Skeletal muscle satellite cell (primary cell): Measurements from ENCODE around the gene SCARB1.
A peak's percentile ranks its signal among the peaks of the same experiment; 100 is the strongest.

ENCODE experiments used
- H3K27me3 ChIP-seq: 2 replicates; pipeline ENCODE4 v1.7.0; 2013; ENCODE audit warnings: low read length; ENCODE audit not compliant: control insufficient read depth, insufficient read depth
- H3K36me3 ChIP-seq: 2 replicates; pipeline ENCODE4 v1.7.0; 2013; ENCODE audit warnings: mild to moderate bottlenecking, control low read depth, low read length; ENCODE audit not compliant: insufficient read depth
- H3K4me1 ChIP-seq: 2 replicates; pipeline ENCODE4 v1.7.0; 2013; ENCODE audit warnings: low read length; ENCODE audit not compliant: control insufficient read depth, insufficient read depth
- H3K4me2 ChIP-seq: 2 replicates; pipeline ENCODE4 v1.7.0; 2013; ENCODE audit warnings: mild to moderate bottlenecking, low read length
- H3K4me3 ChIP-seq: 2 replicates; pipeline ENCODE4 v1.7.0; 2013; ENCODE audit warnings: low read length
- H3K9ac ChIP-seq: 2 replicates; pipeline ENCODE4 v1.7.0; 2013; ENCODE audit warnings: mild to moderate bottlenecking, low read depth, low read length, moderate library complexity
- H3K9me3 ChIP-seq: replicated peaks from 2 replicates; pipeline ENCODE4 v1.7.0; 2013; ENCODE audit warnings: mild to moderate bottlenecking, control low read depth, low read length

SCARB1 gene

DNA sequence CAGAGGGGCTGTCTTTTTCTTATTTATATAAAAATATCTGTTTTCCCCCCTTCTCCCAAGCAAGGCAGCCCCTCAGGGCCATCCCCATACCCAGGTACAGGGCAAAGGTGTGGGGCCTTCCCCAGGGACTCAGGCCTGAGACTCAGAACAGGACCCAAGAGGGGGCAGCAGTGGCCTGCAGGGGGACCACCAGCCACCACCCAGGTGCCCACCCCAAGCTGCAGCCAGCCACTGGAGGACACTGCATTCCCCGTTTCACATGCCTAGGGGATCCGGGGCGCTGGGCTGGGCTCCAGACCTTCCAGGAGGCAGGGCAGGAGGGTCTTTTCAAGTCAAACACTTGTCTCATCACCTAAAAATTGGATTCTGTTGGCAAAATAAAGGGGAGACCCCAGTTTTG, 83.3 kb downstream of the SCARB1 start:
- H3K4me3 ChIP-seq: no peak overlapping the region
- no peaks in the 10 kb centered on the region for H3K36me3 ChIP-seq
- no peak overlapping the region for H3K9ac ChIP-seq
- H3K27me3 ChIP-seq: no peaks in the 10 kb centered on the region
- H3K4me1 ChIP-seq: peaks cover 10% of the 10 kb centered on the region
- no peaks in the 10 kb centered on the region for H3K9me3 ChIP-seq
- no peak overlapping the region for H3K4me2 ChIP-seq

DNA sequence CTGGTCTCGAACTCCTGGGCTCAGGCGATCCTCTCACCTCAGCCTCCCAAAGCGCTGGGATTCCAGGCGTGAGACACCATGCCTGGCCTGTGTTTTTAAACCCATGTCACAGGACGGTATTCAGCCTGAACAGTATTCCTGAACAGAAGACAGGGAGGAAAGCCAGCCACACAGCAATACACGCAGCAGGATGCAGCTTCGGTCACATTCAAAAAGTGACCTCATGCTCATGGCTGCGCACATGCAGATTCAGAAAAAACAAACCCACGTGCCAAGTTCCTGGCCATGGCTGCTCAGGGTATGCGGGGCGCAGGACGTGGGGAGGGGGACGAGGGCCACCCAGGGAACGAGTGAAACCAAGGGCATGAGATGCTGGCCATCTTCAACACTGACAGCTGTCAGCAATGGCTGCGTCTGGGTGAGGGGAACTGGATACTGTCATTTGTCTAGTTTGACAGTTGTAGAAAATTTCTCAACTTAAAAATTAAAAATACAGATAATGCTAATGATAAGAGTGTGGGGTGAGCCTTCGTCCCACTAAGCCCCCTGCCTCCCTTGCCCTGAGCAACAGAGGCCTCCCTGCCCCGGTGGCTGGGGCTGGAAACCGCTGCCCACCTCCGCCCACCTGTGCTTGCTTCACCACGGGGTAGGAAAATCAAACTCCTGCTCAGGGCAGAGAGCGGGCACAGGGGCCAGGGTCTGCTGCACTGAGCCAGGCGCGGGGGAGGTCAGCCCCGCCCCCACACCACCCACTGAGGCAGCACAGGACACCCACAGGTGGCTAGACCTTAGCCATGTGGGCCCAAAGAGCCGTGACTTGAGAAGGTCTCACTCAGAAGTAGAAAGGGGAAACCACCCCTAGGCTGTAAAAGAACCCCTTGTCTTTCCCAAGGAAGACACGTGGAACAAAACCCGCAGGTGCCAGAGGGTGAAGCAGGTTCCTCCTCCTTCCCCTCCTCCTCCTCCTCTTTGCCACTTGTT, 84.2 kb downstream of the SCARB1 start:
- Histone ChIP-seq H3K4me1 (peaks cover 19% of the 10 kb centered on the region), H3K4me2 (no peak overlapping the region)

DNA sequence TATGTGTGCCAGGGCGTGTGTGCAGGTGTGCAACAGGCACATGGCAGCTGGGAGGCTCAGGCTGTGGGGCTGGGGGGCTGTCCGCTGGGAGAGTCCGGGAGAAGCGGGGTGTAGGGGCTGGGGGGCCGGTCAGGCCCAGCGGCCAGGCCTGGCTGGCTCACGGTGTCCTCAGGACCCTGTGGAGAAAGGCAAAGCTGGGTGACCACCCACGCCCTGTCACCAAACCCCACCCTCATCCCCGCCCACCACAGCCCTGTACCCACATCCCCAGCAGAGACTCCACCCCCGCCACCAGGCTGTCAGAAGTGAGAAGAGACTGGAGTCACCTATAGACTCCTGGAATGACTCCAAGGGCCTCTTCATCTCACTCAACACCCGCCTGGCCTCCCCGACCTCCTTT, 85.3 kb downstream of the SCARB1 start:
- Histone ChIP-seq H3K4me2 (no peak overlapping the region), H3K9me3 (no peaks in the 10 kb centered on the region), H3K4me3 (no peak overlapping the region), H3K4me1 (peaks cover 22% of the 10 kb centered on the region), H3K27me3 (no peaks in the 10 kb centered on the region), H3K36me3 (no peaks in the 10 kb centered on the region), H3K9ac (no peak overlapping the region)

More for the DNA sequence above, 84.2 kb downstream of the SCARB1 start:
- no peak overlapping the region for H3K9ac ChIP-seq
- H3K9me3 ChIP-seq: no peaks in the 10 kb centered on the region
- H3K36me3 ChIP-seq: no peaks in the 10 kb centered on the region
- H3K27me3 ChIP-seq: no peaks in the 10 kb centered on the region
- no peak overlapping the region for H3K4me3 ChIP-seq

DNA sequence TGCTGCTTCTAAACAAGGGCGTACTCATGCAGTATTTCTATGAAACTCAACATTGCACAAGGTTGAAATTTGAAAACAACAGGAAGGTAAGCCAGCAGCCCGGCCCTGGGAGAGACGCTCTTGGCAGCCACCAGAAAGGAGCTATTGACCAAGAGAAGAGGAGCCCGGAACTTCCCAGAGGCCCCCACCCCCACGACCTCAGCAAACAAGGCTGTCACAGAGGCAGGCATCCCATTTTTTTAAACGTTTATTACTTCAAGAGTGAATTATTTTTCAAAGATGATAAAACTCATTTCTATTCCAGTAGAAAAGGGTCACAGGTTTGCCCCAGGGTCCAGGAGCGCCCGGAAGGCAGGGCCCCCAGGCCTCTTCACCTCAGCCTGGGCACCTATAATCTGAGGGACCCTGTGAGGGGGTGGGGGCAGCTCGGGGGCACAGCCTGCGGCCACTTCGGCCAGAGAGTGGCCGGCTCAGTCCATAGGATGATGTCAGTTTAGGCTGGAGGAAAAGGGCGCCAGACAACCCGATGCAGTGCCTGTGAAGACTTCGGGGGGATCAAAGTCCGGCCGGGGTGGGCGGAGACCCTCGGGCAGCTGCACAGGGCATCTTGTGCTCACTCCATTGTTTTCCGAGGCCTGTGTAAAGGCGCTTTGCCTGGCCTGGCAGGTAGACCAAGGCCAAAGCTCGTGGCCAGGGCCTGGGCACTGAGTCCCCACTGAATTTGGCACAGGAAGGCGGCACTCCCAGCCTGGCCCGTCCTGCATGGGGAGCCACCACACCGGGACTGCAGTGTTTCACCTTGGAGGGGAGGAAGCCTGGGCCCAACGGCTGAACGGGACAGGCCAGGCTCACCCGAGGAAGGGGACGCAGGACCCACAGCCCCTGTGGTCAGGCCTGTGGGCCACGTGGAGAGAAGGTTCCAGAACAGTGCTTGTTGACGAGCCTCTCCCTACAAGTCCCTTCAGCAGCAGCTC, 86.0 kb downstream of the SCARB1 start:
- no peak overlapping the region for H3K4me2 ChIP-seq
- no peak overlapping the region for H3K9ac ChIP-seq
- H3K4me1 ChIP-seq: peaks cover 22% of the 10 kb centered on the region
- no peak overlapping the region for H3K4me3 ChIP-seq
- H3K27me3 ChIP-seq: no peaks in the 10 kb centered on the region
- H3K9me3 ChIP-seq: no peaks in the 10 kb centered on the region
- H3K36me3 ChIP-seq: no peaks in the 10 kb centered on the region

DNA sequence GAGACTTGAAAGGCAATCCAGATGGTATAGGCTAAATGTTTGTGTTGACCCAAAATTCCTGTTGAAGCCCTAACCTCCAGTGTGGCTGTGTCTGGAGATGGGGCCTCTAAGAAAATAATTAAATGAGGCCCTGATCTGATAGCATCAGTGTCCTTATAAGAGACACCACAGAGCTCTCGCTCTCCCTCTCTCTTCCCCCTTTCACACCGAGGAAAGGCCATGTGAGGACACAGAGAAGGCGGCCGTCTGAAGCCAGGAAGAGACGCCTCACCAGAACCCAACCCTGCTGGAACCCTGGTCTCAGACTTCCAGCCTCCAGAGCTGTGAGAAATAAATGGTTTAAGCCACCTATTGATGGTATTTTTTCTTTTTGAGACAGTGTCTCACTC, 87.5 kb downstream of the SCARB1 start:
- Histone ChIP-seq H3K9ac (no peak overlapping the region), H3K4me2 (no peak overlapping the region), H3K27me3 (no peaks in the 10 kb centered on the region), H3K4me1 (peaks cover 25% of the 10 kb centered on the region), H3K4me3 (no peak overlapping the region), H3K9me3 (no peaks in the 10 kb centered on the region), H3K36me3 (no peaks in the 10 kb centered on the region)

DNA sequence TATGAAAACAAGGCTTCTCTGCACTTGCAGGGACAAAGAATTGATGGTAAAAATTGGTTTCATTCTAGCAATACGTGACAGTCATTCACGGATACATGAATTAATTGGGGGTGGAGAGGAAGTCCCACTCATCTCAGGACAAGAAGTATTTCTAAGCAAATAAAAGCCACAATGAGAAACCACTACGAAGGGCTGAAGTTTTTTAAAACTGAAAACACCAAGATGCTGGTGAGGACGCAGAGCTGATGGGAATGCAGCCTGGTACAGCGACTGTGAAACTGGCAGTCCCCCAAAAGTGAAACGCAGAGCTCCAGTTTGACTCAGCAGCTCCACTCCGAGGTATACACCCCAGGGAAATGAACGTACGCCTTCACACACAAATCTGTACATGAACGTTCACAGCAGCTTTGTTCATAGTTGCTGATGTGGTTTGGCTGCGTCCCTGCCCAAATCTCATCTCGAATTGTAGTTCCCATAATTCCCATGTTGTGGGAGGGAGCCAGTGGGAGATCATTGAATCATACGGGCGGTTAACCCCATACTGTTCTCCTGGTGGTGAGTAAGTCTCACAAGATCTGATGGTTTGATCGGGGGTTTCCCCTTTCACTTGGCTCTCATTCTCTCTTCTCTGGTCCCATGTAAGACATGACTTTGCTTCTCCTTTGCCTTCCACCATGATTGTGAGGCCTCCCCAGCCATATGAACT, 89.0 kb downstream of the SCARB1 start:
- peaks cover 25% of the 10 kb centered on the region for H3K4me1 ChIP-seq
- H3K9ac ChIP-seq: peak overlapping the region; percentile 28
- peak overlapping the region; percentile 41 for H3K4me3 ChIP-seq
- no peaks in the 10 kb centered on the region for H3K9me3 ChIP-seq
- H3K4me2 ChIP-seq: peak overlapping the region; percentile 76
- H3K27me3 ChIP-seq: no peaks in the 10 kb centered on the region
- no peaks in the 10 kb centered on the region for H3K36me3 ChIP-seq

DNA sequence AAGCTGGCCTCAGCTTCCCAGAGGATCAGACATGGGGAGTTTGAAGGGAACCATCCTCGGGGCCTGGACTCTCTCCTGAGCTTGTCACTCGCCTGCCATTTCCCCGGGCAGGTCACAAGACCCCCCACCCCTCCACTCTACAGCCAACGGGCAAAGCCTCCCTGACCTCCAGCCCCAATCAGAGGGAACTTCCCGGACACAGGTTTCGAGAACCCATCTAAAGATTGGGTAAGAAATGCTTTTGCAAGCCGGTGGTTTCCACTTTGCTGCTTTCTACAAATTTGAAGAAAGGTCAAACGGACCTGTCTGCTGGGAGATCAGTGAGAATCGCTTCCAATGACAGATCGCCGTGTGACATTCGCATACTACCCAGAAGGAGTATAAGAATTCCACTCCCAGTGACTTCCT, 89.6 kb downstream of the SCARB1 start:
- Histone ChIP-seq H3K27me3 (no peaks in the 10 kb centered on the region), H3K4me2 (peak overlapping the region; percentile 76), H3K4me1 (peaks cover 26% of the 10 kb centered on the region), H3K9ac (peak overlapping the region; percentile 28), H3K4me3 (peak overlapping the region; percentile 41), H3K36me3 (no peaks in the 10 kb centered on the region), H3K9me3 (no peaks in the 10 kb centered on the region)

DNA sequence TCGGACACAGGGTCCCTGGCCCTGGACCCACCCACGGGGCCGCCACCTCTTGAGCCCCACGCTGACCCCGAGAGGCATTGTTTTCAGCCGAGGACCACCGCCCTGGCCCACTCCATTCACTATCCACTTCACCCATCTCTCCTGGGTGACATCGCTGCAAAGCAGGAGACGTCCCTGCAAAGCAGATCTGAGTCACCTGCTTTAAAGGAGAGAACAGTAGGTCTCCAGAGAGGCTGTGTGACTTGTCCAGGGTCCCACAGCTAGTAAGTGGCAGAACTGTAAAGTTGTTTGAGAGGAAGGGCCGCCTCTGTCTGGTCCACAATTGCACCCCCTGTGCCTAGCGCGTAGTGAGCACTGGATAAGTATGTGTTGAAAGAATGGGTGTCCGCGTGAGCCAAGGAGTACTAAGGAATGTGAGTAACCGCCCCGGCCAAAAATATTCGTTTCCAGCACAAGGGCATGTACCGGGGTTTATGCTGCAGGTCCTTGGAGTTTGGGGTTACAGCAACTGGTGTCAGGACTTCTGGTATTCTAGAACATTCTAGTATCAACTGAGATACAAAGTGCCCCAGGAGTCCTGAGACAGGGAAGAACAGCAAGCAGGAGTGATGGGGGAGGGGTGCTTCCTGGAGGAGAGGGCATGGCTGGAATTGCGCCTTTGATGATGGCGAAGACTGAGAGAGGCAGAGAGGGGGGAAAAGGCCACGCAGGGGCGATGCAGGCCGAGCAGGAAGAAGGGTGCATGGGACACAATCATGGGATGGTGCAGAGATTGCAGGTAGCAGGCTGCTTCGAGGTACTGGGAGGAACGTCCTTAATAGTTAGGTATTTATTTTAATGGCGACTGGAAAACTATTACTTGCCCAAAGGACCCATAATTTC, 91.1 kb downstream of the SCARB1 start:
- Histone ChIP-seq H3K4me3 (no peak overlapping the region), H3K27me3 (no peaks in the 10 kb centered on the region), H3K9ac (no peak overlapping the region), H3K4me2 (no peak overlapping the region), H3K9me3 (no peaks in the 10 kb centered on the region), H3K4me1 (peaks cover 32% of the 10 kb centered on the region), H3K36me3 (no peaks in the 10 kb centered on the region)

DNA sequence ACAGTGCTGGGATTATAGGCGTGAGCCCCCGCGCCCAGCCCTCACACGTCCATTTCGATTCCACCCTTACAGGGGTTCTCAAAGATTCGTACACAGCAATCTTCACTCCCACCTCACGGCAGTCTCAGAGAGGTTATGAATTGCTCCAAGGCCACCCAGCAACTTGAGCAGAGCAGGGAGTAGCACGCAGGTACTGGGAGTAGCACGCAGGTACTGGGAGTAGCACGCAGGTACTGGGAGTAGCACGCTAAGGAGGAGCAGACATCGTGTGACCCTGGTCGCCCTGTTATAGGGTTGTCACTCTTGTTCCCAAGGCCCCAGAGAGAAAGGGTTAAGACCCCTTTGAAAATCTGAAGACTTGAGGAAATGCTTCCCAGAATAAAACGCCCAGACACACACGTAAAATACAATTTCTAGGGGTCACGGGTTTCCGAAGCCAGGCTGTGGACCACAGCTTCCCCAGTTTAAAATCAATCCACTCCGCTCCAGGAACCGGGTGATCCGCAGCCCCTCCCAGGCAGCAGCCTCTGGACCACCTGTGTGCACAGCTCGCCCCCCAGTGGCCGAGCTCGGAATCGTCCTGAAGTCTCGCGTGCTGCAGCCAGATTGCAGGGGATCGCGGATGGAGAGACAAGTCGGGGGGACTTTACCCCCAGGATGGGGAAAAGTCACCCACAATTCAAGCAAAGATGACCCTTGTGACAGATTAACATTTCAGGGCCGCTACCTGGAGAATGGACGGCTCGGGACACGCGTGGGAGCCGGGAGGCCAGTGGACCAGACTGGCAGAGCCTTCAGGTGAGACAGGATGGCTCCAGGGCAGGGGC, 92.0 kb downstream of the SCARB1 start:
- Histone ChIP-seq H3K27me3 (no peaks in the 10 kb centered on the region), H3K36me3 (no peaks in the 10 kb centered on the region), H3K9me3 (no peaks in the 10 kb centered on the region), H3K4me3 (no peak overlapping the region), H3K4me2 (peak overlapping the region; percentile 25), H3K4me1 (peaks cover 37% of the 10 kb centered on the region), H3K9ac (no peak overlapping the region)

DNA sequence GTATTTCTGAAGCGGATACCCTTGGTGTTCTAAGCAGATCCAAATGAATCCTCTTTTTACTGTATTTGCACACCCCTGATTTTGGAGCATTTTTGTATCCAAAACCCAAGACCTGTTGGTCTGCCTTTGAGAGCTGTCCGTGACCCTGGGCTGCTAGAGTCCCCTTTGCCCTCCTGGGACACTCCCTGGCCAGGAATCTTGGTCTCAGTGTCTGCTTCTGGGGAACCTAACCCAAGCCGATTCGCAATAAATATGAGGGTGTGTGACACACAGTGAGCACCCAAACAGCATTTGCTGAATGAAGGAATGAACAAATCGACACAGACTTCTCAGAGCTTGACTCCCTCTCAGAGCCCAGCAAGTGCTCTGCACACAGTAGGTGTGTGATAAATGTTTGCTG, 92.9 kb downstream of the SCARB1 start:
- Histone ChIP-seq H3K4me1 (peaks cover 39% of the 10 kb centered on the region), H3K27me3 (no peaks in the 10 kb centered on the region), H3K9me3 (no peaks in the 10 kb centered on the region), H3K9ac (no peak overlapping the region), H3K36me3 (no peaks in the 10 kb centered on the region), H3K4me2 (no peak overlapping the region), H3K4me3 (no peak overlapping the region)
